Activated naive CD4-positive, alpha-beta T cell treated with anti-CD3 and anti-CD28 coated beads for 36 hours (primary cell): Measurements from ENCODE around the gene TNRC6C. TPM values are rescaled to one million over a fixed set of nuclear protein-coding genes. Genes with fewer than 3 reads are reported as not detected.
A peak's percentile ranks its signal among the peaks of the same experiment; 100 is the strongest.
"Not testable (repeated sequence)": the region's sequence is repeated elsewhere in the genome, so short reads cannot be mapped to it uniquely, and the experiment has no call there.

Experiments used
- CTCF ChIA-PET: fragments of 350-600 bp; sonication (Branson Sonifier 250); formaldehyde crosslinking; loops from one replicate; lab custom pipeline; 2021; ENCODE audit warnings: antibody characterized with exemption; lab: Charles Lee
- DNase-seq: peaks from one replicate; pipeline ENCODE4 v3.0.0-alpha.2; 2020
- H3K27ac Mint-ChIP-seq: one replicate; pipeline ENCODE4 v1.8.0; 2021; ENCODE audit warnings: mild to moderate bottlenecking, mixed read lengths
- H3K27me3 Mint-ChIP-seq: one replicate; pipeline ENCODE4 v1.8.0; 2021; ENCODE audit warnings: low read depth, mixed read lengths
- H3K36me3 Mint-ChIP-seq: one replicate; pipeline ENCODE4 v1.8.0; 2021; ENCODE audit warnings: low read depth, mixed read lengths
- H3K4me1 Mint-ChIP-seq: one replicate; pipeline ENCODE4 v1.8.0; 2021; ENCODE audit warnings: low read depth, mixed read lengths
- H3K4me3 Mint-ChIP-seq: one replicate; pipeline ENCODE4 v1.8.0; 2021; ENCODE audit warnings: mild to moderate bottlenecking, moderate library complexity, mixed read lengths
- H3K9me3 Mint-ChIP-seq: one replicate; pipeline ENCODE4 v1.8.0; 2021; ENCODE audit warnings: mixed read lengths
- intact Hi-C: fragments of 100-400 bp; cut with micrococcal nuclease; formaldehyde crosslinking; loops from one replicate; pipeline ENCODE4 v1.15.1; 2023
- total RNA-seq, 2 experiments: library from RNA; stranded (reverse); gene quantifications; one replicate each; pipeline ENCODE4 v1.2.3, GENCODE V29; 2021

TNRC6C gene
- total RNA-seq, 2 experiments from 2014 or later, result 11.4 to 12.8 TPM

DNA sequence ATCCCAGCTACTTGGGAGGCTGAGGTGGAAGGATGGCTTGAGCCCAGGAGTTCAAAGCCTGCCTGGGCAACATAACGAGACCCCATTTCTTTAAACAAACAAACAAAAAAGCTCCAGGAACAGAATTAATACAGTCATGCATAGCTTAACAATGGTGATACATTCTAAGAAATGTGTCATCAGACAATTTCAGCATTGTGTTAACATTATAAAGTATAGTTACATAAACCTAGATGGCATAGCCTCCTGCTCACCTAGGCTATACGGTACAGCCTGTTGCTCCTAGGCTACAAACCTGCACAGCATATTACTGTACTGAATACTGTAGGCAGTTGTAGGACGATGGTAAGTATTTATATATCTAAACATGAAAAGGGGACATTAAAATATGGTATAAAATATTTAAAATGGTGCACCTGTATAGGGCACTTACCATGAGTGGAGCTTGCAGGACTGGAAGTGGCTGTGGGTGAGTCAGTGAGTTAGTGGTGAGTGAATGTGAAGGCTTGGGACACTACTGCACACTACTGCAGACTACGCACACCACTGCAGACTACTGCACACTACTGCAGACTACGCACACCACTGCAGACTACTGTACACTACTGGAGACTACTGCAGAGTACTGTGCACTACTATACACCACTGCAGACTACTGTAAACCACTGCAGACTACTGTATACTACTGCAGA is 95.4 kb downstream of the TNRC6C start:
- Mint-ChIP-seq H3K27ac (no peak overlapping the region), H3K9me3 (no peaks in the 10 kb centered on the region), H3K36me3 (peaks cover 17% of the 10 kb centered on the region), H3K4me1 (peaks cover 16% of the 10 kb centered on the region), H3K27me3 (no peaks in the 10 kb centered on the region), H3K4me3 (no peak overlapping the region)
- intact Hi-C loops, result no loop called here
- CTCF ChIA-PET, result no interaction called here
- no peak for DNase-seq

- Mint-ChIP-seq H3K4me3 (no peak overlapping the region), H3K27me3 (no peaks in the 10 kb centered on the region), H3K36me3 (no peaks in the 10 kb centered on the region), H3K4me1 (peaks cover 14% of the 10 kb centered on the region), H3K27ac (no peak overlapping the region), H3K9me3 (no peaks in the 10 kb centered on the region)
- CTCF ChIA-PET, result interaction anchor here (0.5 to 1.6 kb wide), 2 partner anchors 12 to 13 kb away, joined by 4 read pairs; no protein-coding TSS in a partner anchor
- no peak for DNase-seq
- intact Hi-C loops, result no loop called here
Measured at GRCh38 chr17:78057113-78057740, 98.7 kb downstream of the TNRC6C start.

- no peak overlapping the region for H3K27ac Mint-ChIP-seq
- H3K4me3 Mint-ChIP-seq, result no peak overlapping the region
- H3K36me3 Mint-ChIP-seq, result no peaks in the 10 kb centered on the region
- H3K27me3 Mint-ChIP-seq, result no peaks in the 10 kb centered on the region
- no peaks in the 10 kb centered on the region for H3K9me3 Mint-ChIP-seq
- DNase-seq, result no peak
- CTCF ChIA-PET, result interaction anchor here (0.5 to 2.7 kb wide), 3 partner anchors 11 to 27 kb away, joined by 4 to 10 read pairs (median 4); no protein-coding TSS in a partner anchor
- H3K4me1 Mint-ChIP-seq, result peaks cover 19% of the 10 kb centered on the region
- intact Hi-C loops, result no loop called here
Measured at GRCh38 chr17:78058001-78058400, 99.5 kb downstream of the TNRC6C start.

GRCh38 chr17:78058581-78058980 is 100.1 kb downstream of the TNRC6C start:
- CTCF ChIA-PET, result interaction anchor here (1.6 to 2.7 kb wide), 2 partner anchors 12 to 27 kb away, joined by 4 to 10 read pairs; no protein-coding TSS in a partner anchor
- intact Hi-C loops, result no loop called here
- peaks cover 24% of the 10 kb centered on the region for H3K4me1 Mint-ChIP-seq

GRCh38 chr17:78062596-78062995 is 104.1 kb downstream of the TNRC6C start:
- CTCF ChIA-PET, result interaction anchor here (0.9 kb wide), 1 partner anchor 33 kb away, joined by 3 read pairs; no protein-coding TSS in a partner anchor
- no peaks in the 10 kb centered on the region for H3K27me3 Mint-ChIP-seq
- no peaks in the 10 kb centered on the region for H3K9me3 Mint-ChIP-seq
- no peak for DNase-seq
- H3K27ac Mint-ChIP-seq, result no peak overlapping the region
- H3K4me3 Mint-ChIP-seq, result no peak overlapping the region
- H3K4me1 Mint-ChIP-seq, result peaks cover 32% of the 10 kb centered on the region
- no peaks in the 10 kb centered on the region for H3K36me3 Mint-ChIP-seq
- intact Hi-C loops, result no loop called here

More at GRCh38 chr17:78058581-78058980, 100.1 kb downstream of the TNRC6C start:
- no peak overlapping the region for H3K4me3 Mint-ChIP-seq
- no peaks in the 10 kb centered on the region for H3K27me3 Mint-ChIP-seq
- no peaks in the 10 kb centered on the region for H3K9me3 Mint-ChIP-seq
- no peak overlapping the region for H3K27ac Mint-ChIP-seq
- H3K36me3 Mint-ChIP-seq, result no peaks in the 10 kb centered on the region
- no peak for DNase-seq

DNA sequence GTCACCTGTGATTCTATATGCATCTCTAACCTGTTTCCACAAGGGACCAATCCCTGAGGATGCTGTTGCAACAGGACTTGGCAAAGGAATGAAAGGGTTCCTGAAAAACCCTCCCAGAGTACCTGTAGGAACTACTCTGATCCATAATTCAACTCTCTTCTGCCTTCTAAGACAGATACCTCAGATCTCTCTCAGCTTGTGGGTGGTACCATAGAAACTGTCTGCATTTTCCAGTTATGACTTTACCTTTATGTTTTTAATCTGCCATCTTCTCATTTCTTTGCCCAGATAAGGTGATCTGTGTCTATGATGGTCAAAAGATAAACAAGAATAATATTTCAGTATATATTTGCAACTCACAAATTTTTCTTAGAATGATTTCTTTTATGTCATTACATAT is 105.0 kb downstream of the TNRC6C start:
- no peaks in the 10 kb centered on the region for H3K36me3 Mint-ChIP-seq
- intact Hi-C loops, result loop anchor here (1.0 kb wide), 1 partner anchor 43 kb away; no protein-coding TSS in a partner anchor
- no peaks in the 10 kb centered on the region for H3K27me3 Mint-ChIP-seq
- no peak overlapping the region for H3K4me3 Mint-ChIP-seq
- CTCF ChIA-PET, result interaction anchor here (0.6 to 1.1 kb wide), 2 partner anchors 44 to 199 kb away, joined by 3 to 4 read pairs; no protein-coding TSS in a partner anchor
- DNase-seq, result no peak
- no peaks in the 10 kb centered on the region for H3K9me3 Mint-ChIP-seq
- no peak overlapping the region for H3K27ac Mint-ChIP-seq
- peaks cover 29% of the 10 kb centered on the region for H3K4me1 Mint-ChIP-seq

DNA sequence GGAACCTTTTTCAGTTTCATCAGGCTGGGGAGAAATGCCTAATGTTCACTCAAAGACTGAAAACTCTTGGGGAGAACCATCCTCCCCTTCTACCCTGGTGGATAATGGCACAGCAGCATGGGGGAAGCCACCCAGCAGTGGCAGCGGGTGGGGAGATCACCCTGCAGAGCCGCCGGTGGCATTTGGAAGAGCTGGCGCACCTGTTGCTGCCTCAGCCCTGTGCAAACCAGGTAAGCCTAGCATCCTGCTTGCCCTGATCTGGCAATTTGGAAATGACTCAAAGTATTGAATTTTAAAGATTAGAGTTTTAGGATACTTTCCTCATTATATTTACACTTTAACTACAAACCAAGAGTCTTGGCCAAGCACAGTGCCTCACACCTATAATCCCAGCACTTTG is 106.2 kb downstream of the TNRC6C start:
- H3K36me3 Mint-ChIP-seq, result no peaks in the 10 kb centered on the region
- peaks cover 26% of the 10 kb centered on the region for H3K4me1 Mint-ChIP-seq
- no peaks in the 10 kb centered on the region for H3K9me3 Mint-ChIP-seq
- H3K27me3 Mint-ChIP-seq, result no peaks in the 10 kb centered on the region
- DNase-seq, result no peak
- H3K4me3 Mint-ChIP-seq, result no peak overlapping the region
- no peak overlapping the region for H3K27ac Mint-ChIP-seq
- CTCF ChIA-PET, result interaction anchor here (1.0 to 1.5 kb wide), 2 partner anchors 20 to 51 kb away, joined by 3 to 7 read pairs; no protein-coding TSS in a partner anchor
- intact Hi-C loops, result no loop called here

- H3K27ac Mint-ChIP-seq, result peak overlapping the region; percentile 21
- H3K4me1 Mint-ChIP-seq, result peaks cover 19% of the 10 kb centered on the region
- intact Hi-C loops, H3K36me3 Mint-ChIP-seq, H3K27me3 Mint-ChIP-seq, H3K4me3 Mint-ChIP-seq, H3K9me3 Mint-ChIP-seq, DNase-seq: not testable (repeated sequence)
- CTCF ChIA-PET, result interaction anchor here (1.3 to 1.6 kb wide), 2 partner anchors 18 to 53 kb away, joined by 5 to 6 read pairs; no protein-coding TSS in a partner anchor
Measured at GRCh38 chr17:78066976-78067375, 108.5 kb downstream of the TNRC6C start.

- no peaks in the 10 kb centered on the region for H3K27me3 Mint-ChIP-seq
- H3K27ac Mint-ChIP-seq, result no peak overlapping the region
- DNase-seq, result no peak
- intact Hi-C loops, result no loop called here
- CTCF ChIA-PET, result interaction anchor here (0.6 to 1.4 kb wide), 3 partner anchors 12 to 15 kb away, joined by 3 to 4 read pairs (median 4); no protein-coding TSS in a partner anchor
- no peak overlapping the region for H3K4me3 Mint-ChIP-seq
- H3K4me1 Mint-ChIP-seq, result peaks cover 5% of the 10 kb centered on the region
- H3K9me3 Mint-ChIP-seq, result no peaks in the 10 kb centered on the region
- H3K36me3 Mint-ChIP-seq, result peaks cover 7% of the 10 kb centered on the region
Measured at GRCh38 chr17:78069695-78070094, 111.2 kb downstream of the TNRC6C start.

- Mint-ChIP-seq H3K27ac (no peak overlapping the region), H3K36me3 (peaks cover 18% of the 10 kb centered on the region), H3K9me3 (no peaks in the 10 kb centered on the region), H3K27me3 (no peaks in the 10 kb centered on the region), H3K4me1 (no peaks in the 10 kb centered on the region), H3K4me3 (no peak overlapping the region)
- CTCF ChIA-PET, result no interaction called here
- DNase-seq, result no peak
- intact Hi-C loops, result no loop called here
Measured at GRCh38 chr17:78072961-78073360, 114.5 kb downstream of the TNRC6C start.

GRCh38 chr17:78075011-78075410 is 116.5 kb downstream of the TNRC6C start:
- H3K36me3 Mint-ChIP-seq, result peaks cover 20% of the 10 kb centered on the region
- no peaks in the 10 kb centered on the region for H3K27me3 Mint-ChIP-seq
- H3K4me3 Mint-ChIP-seq, result no peak overlapping the region
- no peak for DNase-seq
- no peak overlapping the region for H3K27ac Mint-ChIP-seq
- no peaks in the 10 kb centered on the region for H3K4me1 Mint-ChIP-seq
- H3K9me3 Mint-ChIP-seq, result no peaks in the 10 kb centered on the region
- intact Hi-C loops, result no loop called here
- CTCF ChIA-PET, result no interaction called here

DNA sequence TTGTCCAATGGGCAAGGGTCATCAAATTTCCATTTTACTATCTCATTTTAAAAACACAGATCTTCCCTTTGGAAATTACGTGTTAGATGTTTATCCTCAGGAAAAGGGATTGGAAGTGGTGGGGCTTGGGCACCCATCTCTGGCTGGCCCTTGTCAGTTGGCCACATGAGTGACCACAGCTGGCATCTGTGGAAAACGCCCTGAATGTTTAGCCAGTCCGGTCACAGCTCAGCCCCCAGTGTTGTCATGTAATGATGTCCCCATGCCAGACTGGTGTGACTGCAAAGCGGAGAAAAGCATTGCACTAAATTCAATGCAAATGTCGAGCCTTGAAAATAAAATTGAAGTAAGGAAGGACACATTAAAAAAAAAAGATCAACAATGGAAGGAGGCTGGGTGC is 117.0 kb downstream of the TNRC6C start:
- DNase-seq, result no peak
- no peaks in the 10 kb centered on the region for H3K27me3 Mint-ChIP-seq
- CTCF ChIA-PET, result no interaction called here
- H3K36me3 Mint-ChIP-seq, result peaks cover 20% of the 10 kb centered on the region
- H3K27ac Mint-ChIP-seq, result no peak overlapping the region
- H3K4me3 Mint-ChIP-seq, result no peak overlapping the region
- H3K4me1 Mint-ChIP-seq, result no peaks in the 10 kb centered on the region
- H3K9me3 Mint-ChIP-seq, result no peaks in the 10 kb centered on the region
- intact Hi-C loops, result no loop called here
